A549 (cell line): ENCODE data around the gene ZNF627. TPM values are rescaled to one million over a fixed set of nuclear protein-coding genes. Genes with fewer than 3 reads are reported as not detected.

ENCODE experiments used
- ATAC-seq, 2 experiments: fragments of 200-7000 bp in 1 of 2; fragments of >200 bp in 1 of 2; cut with Nextera tagmentation in 1 of 2; cut with Tn5 transposase in 1 of 2; 3 replicates each; pipeline versions ENCODE4 v1.8.0 to v1.9.1; 2018 to 2020; ENCODE audit warnings: mild to moderate bottlenecking in 1 of 2, moderate library complexity in 1 of 2
- CTCF ChIA-PET: fragments of 300-600 bp; sonication (Branson Sonifier 250); formaldehyde crosslinking; extraction: SDS; loops from one replicate; lab custom pipeline; 2021; ENCODE audit warnings: antibody characterized with exemption, inconsistent platforms; lab: Yijun Ruan, JAX
- POLR2A ChIA-PET: fragments of 350-600 bp; formaldehyde crosslinking; extraction: SDS; loops from one replicate; lab custom pipeline; 2021; ENCODE audit warnings: antibody characterized with exemption, inconsistent platforms; lab: Yijun Ruan, JAX
- DNase-seq, 2 experiments: peaks; one replicate each; pipeline versions ENCODE4 v3.0.0 to v3.0.0-alpha.2; 2011 to 2016; ENCODE audit warnings: low read depth in 1 of 2, low spot score in 1 of 2
- FAIRE-seq: peaks from 2 replicates; lab custom pipeline; 2011; peaks lifted over from hg19 to GRCh38; lab: Jason Lieb, UNC
- H3K27ac ChIP-seq, 2 experiments: fragments of >200 bp; sonication (Bioruptor Twin); formaldehyde crosslinking; 3 replicates each; pipeline ENCODE4 v1.5.1; 2016 to 2017
- H3K4me1 ChIP-seq: fragments of >200 bp; sonication (Bioruptor Twin); formaldehyde crosslinking; 3 replicates; pipeline ENCODE4 v1.6.1; 2016
- H3K4me2 ChIP-seq: fragments of >200 bp; sonication (Bioruptor Twin); formaldehyde crosslinking; 3 replicates; pipeline ENCODE4 v1.6.1; 2016
- H3K4me3 ChIP-seq: fragments of >200 bp; sonication (Bioruptor Twin); formaldehyde crosslinking; 3 replicates; pipeline ENCODE4 v1.5.1; 2016
- H3K9me3 ChIP-seq: fragments of >200 bp; sonication (Bioruptor Twin); formaldehyde crosslinking; 3 replicates; pipeline ENCODE4 v1.6.1; 2016
- CBX2 ChIP-seq: fragments of 200-600 bp; sonication (generic); IDR thresholded peaks from 2 replicates; pipeline ENCODE4 v1.6.1; 2016; ENCODE audit warnings: low read depth, mild to moderate bottlenecking, borderline replicate concordance
- CBX8 ChIP-seq: fragments of 200-600 bp; sonication (generic); IDR thresholded peaks from 2 replicates; pipeline ENCODE4 v1.6.1; 2016
- CHD2 ChIP-seq: fragments of 150-350 bp; IDR thresholded peaks from 2 replicates; pipeline ENCODE4 v1.6.1; 2014; ENCODE audit warnings: low read length; ENCODE audit not compliant: partially characterized antibody
- EHF ChIP-seq: fragments of 250-450 bp; sonication (Bioruptor Pico); IDR thresholded peaks from 2 replicates; pipeline ENCODE4 v1.5.0; 2020; ENCODE audit warnings: mild to moderate bottlenecking
- ESRRA ChIP-seq: fragments of 150-350 bp; IDR thresholded peaks from 2 replicates; pipeline ENCODE4 v1.6.1; 2014; ENCODE audit warnings: mild to moderate bottlenecking, low read length, borderline replicate concordance
- FOSL2 ChIP-seq, 2 experiments: fragments of 450-650 bp in 1 of 2; fragments of >200 bp in 1 of 2; sonication (Bioruptor Twin) in 1 of 2; formaldehyde crosslinking; IDR thresholded peaks; 2 replicates each; pipeline versions ENCODE4 v1.5.0 to v1.6.1; 2016 to 2020; ENCODE audit warnings: mild to moderate bottlenecking in 1 of 2, moderate library complexity in 1 of 2
- HDAC2 ChIP-seq: fragments of 200-600 bp; sonication (generic); IDR thresholded peaks from 2 replicates; pipeline ENCODE4 v1.6.1; 2016
- HMGXB4 ChIP-seq: fragments of 250-450 bp; sonication (Bioruptor Pico); IDR thresholded peaks from 2 replicates; pipeline ENCODE4 v1.5.0; 2021; ENCODE audit warnings: mild to moderate bottlenecking, moderate library complexity, borderline replicate concordance
- HOXA7 ChIP-seq: fragments of 250-450 bp; sonication (Bioruptor Pico); IDR thresholded peaks from 2 replicates; pipeline ENCODE4 v1.5.0; 2020; ENCODE audit warnings: mild to moderate bottlenecking, moderate library complexity
- HOXB5 ChIP-seq: fragments of 250-450 bp; sonication (Bioruptor Pico); IDR thresholded peaks from 2 replicates; pipeline ENCODE4 v1.5.0; 2020; ENCODE audit warnings: mild to moderate bottlenecking, moderate library complexity
- KDM5A ChIP-seq: fragments of 200-600 bp; sonication (generic); IDR thresholded peaks from 2 replicates; pipeline ENCODE4 v1.6.1; 2016; ENCODE audit warnings: antibody characterized with exemption, mild to moderate bottlenecking
- MAFK ChIP-seq: fragments of 450-650 bp; IDR thresholded peaks from 2 replicates; pipeline ENCODE4 v1.6.1; 2014; ENCODE audit not compliant: partially characterized antibody
- NFE2L2 ChIP-seq: fragments of 150-350 bp; conservative IDR thresholded peaks from 2 replicates; pipeline ENCODE4 v1.6.1; 2014; ENCODE audit warnings: low read length
- NPAS2 ChIP-seq: fragments of 250-450 bp; sonication (Bioruptor Pico); IDR thresholded peaks from 2 replicates; pipeline ENCODE4 v1.8.0; 2022; ENCODE audit warnings: mild to moderate bottlenecking, moderate library complexity, borderline replicate concordance
- NR3C1 ChIP-seq: fragments of >200 bp; sonication (Bioruptor Twin); formaldehyde crosslinking; IDR thresholded peaks from 3 replicates; pipeline ENCODE4 v1.6.1; 2017
- PBX3 ChIP-seq: IDR thresholded peaks from 2 replicates; pipeline ENCODE4 v1.6.1; 2012
- SMC3 ChIP-seq: fragments of >200 bp; sonication (Bioruptor Twin); formaldehyde crosslinking; IDR thresholded peaks from 3 replicates; pipeline ENCODE4 v1.6.1; 2018; ENCODE audit warnings: inconsistent platforms
- USF2 ChIP-seq: fragments of 450-650 bp; IDR thresholded peaks from 2 replicates; pipeline ENCODE4 v1.6.1; 2014; ENCODE audit warnings: antibody characterized with exemption
- ZSCAN20 ChIP-seq: fragments of 250-450 bp; sonication (Bioruptor Pico); IDR thresholded peaks from 2 replicates; pipeline ENCODE4 v1.8.0; 2022; ENCODE audit warnings: mild to moderate bottlenecking, moderate library complexity
- WGBS: methylation state at CpG from one replicate; pipeline ENCODE4 v1.1.6; 2017; ENCODE audit errors: missing lambda C conversion rate; 5-methylcytosine and 5-hydroxymethylcytosine counted together
- polyA plus RNA-seq, 4 experiments: library from polyadenylated mRNA; depleted of rRNA in 3 of 4; stranded (reverse); fragments of >200 nt; fragmentation: RNase III in 1 of 4; extraction: RNeasy Plus Mini Kit Qiagen cat#74134 plus additional on column Dnase treatment in 1 of 4; gene quantifications; 2 replicates in 3 of 4; 3 replicates in 1 of 4; pipeline ENCODE4 v1.2.3, GENCODE V29; 2011 to 2017

ZNF627 gene
- polyA plus RNA-seq, 2 of the 4 experiments (the other 2 are of a cell fraction): 4.5 to 7.5 TPM

GRCh38 chr19:11547929-11548700, 49.2 kb upstream of the ZNF627 start:
- H3K9me3 ChIP-seq: no peaks in the 10 kb centered on the region
- CTCF ChIA-PET: interaction anchor here (1.4 to 1.9 kb wide), 2 partner anchors 12 kb away, joined by 5 to 7 read pairs; no protein-coding TSS in a partner anchor
- H3K4me1 ChIP-seq: no peaks in the 10 kb centered on the region
- TF ChIP-seq USF2 (no peak), CHD2 (no peak)
- H3K4me2 ChIP-seq: no peak overlapping the region
- WGBS: 81% methylated on average over 14 of the region's 14 CpGs
- H3K27ac ChIP-seq: no peak overlapping the region
- no peak for FAIRE-seq
- no peak for DNase-seq
- POLR2A ChIA-PET: no interaction called here
- ATAC-seq: no peak
- no peak overlapping the region for H3K4me3 ChIP-seq

GRCh38 chr19:11549386-11549953, 47.8 kb upstream of the ZNF627 start:
- TF ChIP-seq HDAC2 (no peak), SMC3 (no peak), FOSL2 (IDR thresholded peaks at IDR 0.05) (no peak), FOSL2 (CRISPR knock-in tag; IDR thresholded peaks at IDR 0.05) (no peak), HOXB5 (no peak), EHF (CRISPR knock-in tag) (no peak), CBX8 (no peak), HMGXB4 (CRISPR knock-in tag) (no peak), ZSCAN20 (CRISPR knock-in tag) (no peak), ESRRA (no peak), NFE2L2 (no peak), CBX2 (no peak), KDM5A (no peak), USF2 (no peak), NPAS2 (no peak), HOXA7 (CRISPR knock-in tag) (no peak), MAFK (no peak), NR3C1 (no peak), PBX3 (no peak)
- TF ChIP-seq, all 56 proteins: peak for 0
- no peak for ATAC-seq
- no peaks in the 10 kb centered on the region for H3K4me1 ChIP-seq
- DNase-seq: no peak
- H3K4me2 ChIP-seq: no peak overlapping the region
- H3K27ac ChIP-seq: no peak overlapping the region
- 100% methylated on average over 2 of the region's 24 CpGs for WGBS
- H3K9me3 ChIP-seq: no peaks in the 10 kb centered on the region
- FAIRE-seq: no peak
- ChIA-PET CTCF (interaction anchor here (1.9 kb wide), 1 partner anchor 13 kb away, joined by 7 read pairs; no protein-coding TSS in a partner anchor), POLR2A (no interaction called here)
- no peak overlapping the region for H3K4me3 ChIP-seq
